Neutrophil (primary cell): ENCODE results near the gene SYT2.

Experiments
- H3K27ac ChIP-seq: fragments of 200-600 bp; sonication (generic); 2 replicates; pipeline ENCODE4 v1.5.1; 2016; ENCODE audit warnings: mild to moderate bottlenecking, moderate library complexity
- H3K27me3 ChIP-seq: fragments of 200-600 bp; sonication (generic); 2 replicates; pipeline ENCODE4 v1.6.0; 2016; ENCODE audit warnings: mild to moderate bottlenecking
- H3K36me3 ChIP-seq: fragments of 200-600 bp; sonication (generic); 2 replicates; pipeline ENCODE4 v1.5.1; 2017
- H3K4me1 ChIP-seq, 2 experiments: fragments of 200-600 bp in 1 of 2; sonication (generic) in 1 of 2; 1 replicate in 1 of 2; 2 replicates in 1 of 2; pipeline versions ENCODE4 v1.5.1 to v1.6.1; 2013 to 2016; ENCODE audit warnings: low read depth in 1 of 2, low read length in 1 of 2, mild to moderate bottlenecking in 1 of 2, moderate library complexity in 1 of 2; ENCODE audit not compliant: control insufficient read depth in 1 of 2, insufficient read depth in 1 of 2
- H3K4me3 ChIP-seq, 2 experiments: fragments of 200-600 bp in 1 of 2; sonication (generic) in 1 of 2; 1 replicate in 1 of 2; 2 replicates in 1 of 2; pipeline ENCODE4 v1.5.1; 2013 to 2016; ENCODE audit warnings: low read depth in 1 of 2, low read length in 1 of 2, mild to moderate bottlenecking in 1 of 2, moderate library complexity in 1 of 2
- H3K9me3 ChIP-seq: fragments of 200-600 bp; sonication (generic); 2 replicates; pipeline ENCODE4 v1.5.1; 2016
- CTCF ChIP-seq: fragments of 200-600 bp; sonication (generic); IDR thresholded peaks from 2 replicates; pipeline ENCODE4 v1.5.1; 2016; ENCODE audit warnings: antibody characterized with exemption

Gene SYT2

DNA sequence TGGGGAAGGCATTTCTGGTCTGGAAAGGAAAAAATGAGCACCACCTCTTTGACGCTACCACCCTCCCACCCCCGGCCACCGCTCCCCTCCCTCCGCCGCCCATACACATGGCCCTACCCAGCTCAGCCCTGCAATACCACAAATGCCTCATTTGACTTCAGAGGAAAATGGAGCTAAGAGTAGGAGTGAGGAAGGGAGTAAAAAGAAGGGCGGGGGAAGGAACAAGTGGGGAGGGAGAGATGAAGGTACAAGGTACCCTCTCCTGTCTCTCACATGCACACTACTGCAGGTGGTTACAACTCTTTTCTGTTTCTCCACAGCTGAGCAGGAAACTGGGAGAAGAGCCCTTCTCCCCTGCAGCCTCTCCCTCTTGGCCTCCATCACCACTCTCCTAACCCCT, 7.1 kb downstream of the SYT2 start:
- H3K4me3 ChIP-seq = no peak overlapping the region
- H3K27me3 ChIP-seq = peaks cover 85% of the 10 kb centered on the region
- peaks cover 5 to 8% of the 10 kb centered on the region in 2 experiments for H3K4me1 ChIP-seq
- H3K27ac ChIP-seq = no peak overlapping the region
- no peaks in the 10 kb centered on the region for H3K9me3 ChIP-seq
- TF ChIP-seq CTCF = no peak
- no peaks in the 10 kb centered on the region for H3K36me3 ChIP-seq

- Histone ChIP-seq H3K9me3 (no peaks in the 10 kb centered on the region), H3K27me3 (peaks cover 85% of the 10 kb centered on the region), H3K4me1 (peaks cover 5 to 8% of the 10 kb centered on the region in 2 experiments), H3K4me3 (no peak overlapping the region), H3K36me3 (no peaks in the 10 kb centered on the region), H3K27ac (no peak overlapping the region)
- no peak for TF ChIP-seq CTCF
Observed at GRCh38 chr1:202702088-202702487, 8.2 kb downstream of the SYT2 start.

DNA sequence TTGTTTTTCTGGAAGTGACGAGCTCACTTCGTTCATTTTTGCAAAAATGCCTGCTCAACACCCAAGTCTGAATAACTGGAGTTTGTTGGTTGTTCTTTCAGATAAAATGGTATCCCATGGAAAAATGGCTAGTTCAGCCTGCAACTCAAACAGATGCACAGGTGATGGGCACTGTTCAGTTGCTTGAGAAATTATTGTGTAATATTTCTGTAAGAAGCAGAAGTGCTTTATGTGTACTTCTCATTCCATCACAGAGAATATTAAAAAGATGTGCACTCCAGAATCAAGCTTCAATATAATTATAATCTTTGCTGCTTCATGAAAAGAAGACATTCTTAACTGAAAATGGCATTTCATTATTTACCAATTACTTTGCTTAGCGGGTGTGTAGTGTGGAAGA, 9.1 kb downstream of the SYT2 start:
- Histone ChIP-seq H3K4me3 (no peak overlapping the region), H3K9me3 (no peaks in the 10 kb centered on the region), H3K27me3 (peaks cover 85% of the 10 kb centered on the region), H3K36me3 (no peaks in the 10 kb centered on the region), H3K4me1 (peaks cover 5 to 8% of the 10 kb centered on the region in 2 experiments), H3K27ac (no peak overlapping the region)
- no peak for TF ChIP-seq CTCF

DNA sequence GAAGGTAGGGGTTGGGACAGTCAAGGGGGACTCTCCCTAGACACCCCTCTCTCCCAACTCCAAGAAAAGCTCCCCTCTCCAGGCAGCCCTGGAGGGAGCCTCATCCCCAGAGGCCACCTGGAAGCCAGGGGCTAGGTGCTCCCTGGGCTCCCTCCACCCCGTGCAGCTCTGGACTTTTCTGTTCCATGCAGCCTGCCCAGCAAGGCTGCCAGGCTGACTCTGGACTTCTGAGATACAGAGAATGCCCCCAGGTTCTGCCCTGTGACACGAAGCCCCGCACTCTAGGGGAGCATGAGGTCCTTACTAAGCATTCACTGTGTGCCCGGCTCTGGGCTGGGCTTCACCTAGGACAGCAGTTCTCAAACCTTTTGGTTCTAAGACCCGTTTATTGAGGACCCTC, 10.2 kb downstream of the SYT2 start:
- peaks cover 5 to 8% of the 10 kb centered on the region in 2 experiments for H3K4me1 ChIP-seq
- H3K27ac ChIP-seq = no peak overlapping the region
- TF ChIP-seq CTCF = no peak
- peaks cover 85% of the 10 kb centered on the region for H3K27me3 ChIP-seq
- H3K9me3 ChIP-seq = no peaks in the 10 kb centered on the region
- H3K4me3 ChIP-seq = no peak overlapping the region
- H3K36me3 ChIP-seq = no peaks in the 10 kb centered on the region

DNA sequence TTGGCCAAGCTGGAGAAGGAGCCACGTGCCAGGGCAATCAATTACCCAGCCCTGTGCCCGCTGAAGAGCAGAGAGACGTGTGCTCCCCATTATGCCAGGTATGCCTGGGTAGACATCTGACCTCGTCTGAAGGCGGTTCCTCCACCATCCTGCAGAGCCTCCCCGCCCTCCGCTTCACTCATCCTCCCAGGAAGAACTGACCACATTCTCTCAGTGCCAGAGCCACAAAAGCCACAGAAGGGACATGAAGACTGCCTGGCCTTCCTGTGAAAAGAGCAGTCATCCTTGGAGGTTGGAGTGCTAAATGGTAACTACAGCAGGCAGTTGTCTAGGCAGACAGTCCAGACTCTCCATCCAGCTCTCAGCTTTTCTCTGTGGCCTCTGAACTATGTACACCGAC, 12.0 kb downstream of the SYT2 start:
- H3K4me3 ChIP-seq = no peak overlapping the region
- H3K27ac ChIP-seq = no peak overlapping the region
- H3K9me3 ChIP-seq = no peaks in the 10 kb centered on the region
- no peaks in the 10 kb centered on the region for H3K36me3 ChIP-seq
- no peak for TF ChIP-seq CTCF
- H3K4me1 ChIP-seq = no peaks in the 10 kb centered on the region
- peaks cover 85% of the 10 kb centered on the region for H3K27me3 ChIP-seq

DNA sequence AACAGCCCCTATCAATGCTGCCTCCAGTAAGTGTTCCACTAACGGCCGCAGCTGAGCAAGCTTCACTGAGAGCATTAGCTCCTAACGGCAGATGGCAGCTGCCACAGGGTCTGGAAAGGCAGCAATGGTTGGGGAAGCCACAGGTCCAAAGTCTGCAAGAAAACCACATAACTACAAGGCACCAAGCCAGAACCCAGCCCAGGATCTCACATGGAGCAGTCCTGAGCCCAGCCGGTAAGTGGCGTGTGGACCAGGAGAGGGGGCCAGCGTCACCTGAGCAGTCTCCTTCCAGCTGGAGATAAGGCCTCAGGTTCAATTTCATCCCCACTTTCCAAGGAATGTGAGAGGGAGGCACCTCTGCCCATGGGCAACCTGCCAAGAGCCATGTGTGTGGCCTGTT, 13.2 kb downstream of the SYT2 start:
- no peak overlapping the region for H3K27ac ChIP-seq
- TF ChIP-seq CTCF = no peak
- H3K36me3 ChIP-seq = no peaks in the 10 kb centered on the region
- H3K9me3 ChIP-seq = no peaks in the 10 kb centered on the region
- peaks cover 81% of the 10 kb centered on the region for H3K27me3 ChIP-seq
- no peak overlapping the region for H3K4me3 ChIP-seq
- no peaks in the 10 kb centered on the region for H3K4me1 ChIP-seq
